Colon (tissue), 2 donors: ENCODE data around the gene MAP2K7.
"Not testable (repeated sequence)": the region's sequence is repeated elsewhere in the genome, so short reads cannot be mapped to it uniquely, and the experiment has no call there.

Source experiments
- FAIRE-seq: peaks from 2 replicates; lab custom pipeline; 2012; peaks lifted over from hg19 to GRCh38; lab: Jason Lieb, UNC
- donor health status: control.
- donor health status: control.

MAP2K7 gene

DNA sequence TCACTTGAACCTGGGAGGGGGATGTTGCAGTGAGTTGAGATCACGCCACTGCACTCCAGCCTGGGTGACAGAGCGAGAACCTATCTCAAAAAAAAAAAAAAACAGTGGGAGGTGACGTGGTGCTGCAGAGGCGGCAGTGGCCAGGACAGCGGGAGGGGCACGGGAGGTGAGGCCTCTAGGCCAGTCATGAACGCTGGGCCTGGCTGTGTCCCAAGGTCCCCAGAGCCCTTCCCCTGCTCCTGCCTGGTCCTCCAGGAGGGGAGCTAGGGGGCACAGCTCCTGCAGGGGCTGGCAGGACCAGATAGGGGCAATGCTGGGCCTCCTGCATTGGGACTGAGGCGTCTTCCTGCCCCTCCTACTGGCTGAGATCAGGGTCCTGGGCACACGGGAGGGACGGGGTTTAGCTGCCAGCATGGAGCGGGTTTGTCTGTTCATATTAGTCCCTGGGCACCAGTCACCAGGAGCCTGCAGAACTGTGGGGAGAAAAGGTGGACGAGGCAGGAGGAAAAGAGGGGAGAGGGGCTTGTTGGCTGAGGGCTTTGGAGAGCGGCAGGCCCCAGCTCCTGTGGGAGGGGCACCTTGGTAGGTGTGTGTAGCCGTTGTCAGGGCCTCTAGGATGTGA, 4.5 kb downstream of the MAP2K7 start:
- FAIRE-seq = no peak

DNA sequence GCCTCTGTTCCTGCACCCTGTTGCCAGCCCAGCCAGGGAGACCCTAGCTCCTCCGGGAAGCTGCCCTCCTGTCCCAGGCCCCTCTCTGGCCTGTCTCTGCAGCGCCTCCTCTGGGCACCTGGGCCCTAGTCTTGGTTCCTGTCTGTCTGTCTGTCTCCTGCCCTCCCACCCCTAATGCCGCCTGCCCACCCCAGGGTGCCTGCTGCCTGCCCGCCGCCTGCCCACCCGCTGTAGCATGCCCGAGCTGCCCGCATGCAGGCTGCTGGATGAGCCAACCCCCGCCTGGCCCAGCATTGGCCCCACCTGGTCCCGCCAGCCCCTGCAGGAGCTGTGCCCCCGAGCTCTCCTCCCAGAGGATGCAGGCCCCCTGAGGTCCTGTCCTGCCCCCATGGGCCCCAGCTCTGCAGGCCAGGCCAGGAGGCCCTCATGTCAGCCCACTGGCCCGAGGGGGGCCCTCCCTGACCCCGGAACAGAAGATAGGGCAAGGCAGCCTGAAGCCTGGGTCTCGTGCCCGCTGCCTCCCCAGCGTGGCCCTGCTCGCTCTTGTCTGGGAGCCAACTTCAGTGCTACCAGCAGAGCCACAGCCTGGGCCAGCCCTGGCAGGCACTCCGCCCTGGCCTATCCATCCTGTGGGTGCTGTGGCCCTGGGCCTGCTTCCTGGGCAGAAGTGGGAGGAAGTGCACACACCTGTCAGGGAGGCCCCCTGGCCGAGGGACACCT, 5.2 kb downstream of the MAP2K7 start:
- FAIRE-seq = no peak

DNA sequence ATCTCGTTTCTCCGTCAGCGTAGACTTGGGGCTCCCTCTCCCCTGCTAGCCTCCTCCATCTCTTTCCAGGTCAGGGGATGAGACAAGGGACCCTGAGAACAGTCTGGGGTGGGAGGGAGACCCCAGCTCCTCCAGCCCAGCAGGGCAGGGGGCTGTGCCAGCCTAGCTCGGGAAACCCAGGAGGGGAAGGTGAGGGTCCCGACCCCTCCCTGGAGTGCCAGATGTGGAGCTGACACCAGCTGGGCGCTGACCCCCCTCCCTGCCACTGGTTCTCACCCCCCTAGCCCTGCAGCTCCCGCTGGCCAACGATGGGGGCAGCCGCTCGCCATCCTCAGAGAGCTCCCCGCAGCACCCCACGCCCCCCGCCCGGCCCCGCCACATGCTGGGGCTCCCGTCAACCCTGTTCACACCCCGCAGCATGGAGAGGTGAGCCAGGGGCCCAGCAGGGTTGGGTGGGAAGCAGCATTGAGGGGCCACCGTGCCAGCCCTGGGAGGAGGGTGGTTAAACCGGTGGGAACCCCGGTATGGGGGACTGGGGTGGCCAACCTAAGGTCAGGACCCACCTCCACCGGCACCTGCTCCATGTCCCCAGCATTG, 5.9 kb downstream of the MAP2K7 start:
- no peak for FAIRE-seq

DNA sequence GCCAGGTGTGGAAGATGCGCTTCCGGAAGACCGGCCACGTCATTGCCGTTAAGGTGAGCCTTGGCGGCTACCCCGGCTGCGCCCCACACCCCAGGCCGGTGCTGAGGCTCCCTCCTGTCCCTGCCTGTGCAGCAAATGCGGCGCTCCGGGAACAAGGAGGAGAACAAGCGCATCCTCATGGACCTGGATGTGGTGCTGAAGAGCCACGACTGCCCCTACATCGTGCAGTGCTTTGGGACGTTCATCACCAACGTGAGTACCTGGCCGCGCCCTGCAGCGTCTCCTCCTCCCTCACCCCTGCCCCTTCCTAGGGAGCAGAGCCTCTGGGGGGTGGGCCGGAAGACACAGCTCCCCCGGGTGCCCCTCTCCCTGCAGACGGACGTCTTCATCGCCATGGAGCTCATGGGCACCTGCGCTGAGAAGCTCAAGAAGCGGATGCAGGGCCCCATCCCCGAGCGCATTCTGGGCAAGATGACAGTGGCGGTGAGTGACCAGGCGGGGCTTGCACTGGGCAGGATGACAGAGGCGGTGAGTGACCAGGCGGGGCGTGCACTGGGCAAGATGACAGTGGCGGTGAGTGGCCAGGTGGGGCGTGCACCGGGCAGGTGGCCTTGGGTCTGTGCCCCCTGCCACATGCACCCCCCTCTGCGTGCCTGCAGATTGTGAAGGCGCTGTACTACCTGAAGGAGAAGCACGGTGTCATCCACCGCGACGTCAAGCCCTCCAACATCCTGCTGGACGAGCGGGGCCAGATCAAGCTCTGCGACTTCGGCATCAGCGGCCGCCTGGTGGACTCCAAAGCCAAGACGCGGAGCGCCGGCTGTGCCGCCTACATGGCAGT, 6.9 kb downstream of the MAP2K7 start:
- no peak for FAIRE-seq

DNA sequence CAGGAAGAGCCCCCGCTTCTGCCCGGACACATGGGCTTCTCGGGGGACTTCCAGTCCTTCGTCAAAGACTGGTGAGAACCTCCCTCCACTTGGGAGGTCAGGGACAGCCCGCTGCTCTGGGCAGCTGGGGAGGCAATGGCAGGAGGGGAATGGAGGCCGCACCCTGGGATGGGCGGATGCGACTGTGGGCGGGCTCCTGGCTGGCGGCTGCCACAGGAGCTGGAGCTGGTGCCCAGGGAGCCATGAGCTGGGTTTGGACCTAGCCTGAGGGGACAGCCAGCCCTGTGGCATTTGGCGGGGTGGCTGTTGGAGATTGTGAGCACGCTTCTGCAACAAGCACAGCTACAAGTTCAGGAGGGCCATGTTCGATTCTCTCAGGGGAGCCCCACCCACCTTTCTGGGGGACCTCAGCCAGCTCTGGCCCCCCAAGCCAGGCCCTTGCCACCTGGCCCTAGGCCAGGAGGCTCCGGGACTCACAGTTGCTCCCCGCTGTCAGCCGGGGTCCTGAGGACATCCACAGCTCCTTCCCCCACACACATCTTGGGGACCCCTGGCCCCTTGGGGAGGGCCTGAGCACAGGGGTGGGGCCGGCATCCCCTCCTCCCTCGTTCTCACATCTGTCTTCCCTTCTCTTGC, 7.9 kb downstream of the MAP2K7 start:
- FAIRE-seq = no peak

DNA sequence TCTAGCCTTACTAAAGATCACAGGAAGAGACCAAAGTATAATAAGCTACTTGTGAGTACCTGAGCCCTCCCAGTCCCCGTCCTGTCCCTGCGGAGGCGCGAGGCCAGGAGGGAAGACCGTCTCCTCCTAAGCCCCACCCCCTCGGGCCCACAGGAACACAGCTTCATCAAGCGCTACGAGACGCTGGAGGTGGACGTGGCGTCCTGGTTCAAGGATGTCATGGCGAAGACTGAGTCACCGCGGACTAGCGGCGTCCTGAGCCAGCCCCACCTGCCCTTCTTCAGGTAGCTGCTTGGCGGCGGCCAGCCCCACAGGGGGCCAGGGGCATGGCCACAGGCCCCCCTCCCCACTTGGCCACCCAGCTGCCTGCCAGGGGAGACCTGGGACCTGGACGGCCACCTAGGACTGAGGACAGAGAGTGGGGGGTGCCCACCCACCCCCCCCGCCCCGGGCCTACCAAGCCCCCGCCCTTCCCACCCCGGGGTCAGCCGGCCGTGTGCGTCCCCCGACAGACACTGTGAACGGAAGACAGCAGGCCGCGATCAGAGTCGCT, 8.5 kb downstream of the MAP2K7 start:
- no peak for FAIRE-seq

DNA sequence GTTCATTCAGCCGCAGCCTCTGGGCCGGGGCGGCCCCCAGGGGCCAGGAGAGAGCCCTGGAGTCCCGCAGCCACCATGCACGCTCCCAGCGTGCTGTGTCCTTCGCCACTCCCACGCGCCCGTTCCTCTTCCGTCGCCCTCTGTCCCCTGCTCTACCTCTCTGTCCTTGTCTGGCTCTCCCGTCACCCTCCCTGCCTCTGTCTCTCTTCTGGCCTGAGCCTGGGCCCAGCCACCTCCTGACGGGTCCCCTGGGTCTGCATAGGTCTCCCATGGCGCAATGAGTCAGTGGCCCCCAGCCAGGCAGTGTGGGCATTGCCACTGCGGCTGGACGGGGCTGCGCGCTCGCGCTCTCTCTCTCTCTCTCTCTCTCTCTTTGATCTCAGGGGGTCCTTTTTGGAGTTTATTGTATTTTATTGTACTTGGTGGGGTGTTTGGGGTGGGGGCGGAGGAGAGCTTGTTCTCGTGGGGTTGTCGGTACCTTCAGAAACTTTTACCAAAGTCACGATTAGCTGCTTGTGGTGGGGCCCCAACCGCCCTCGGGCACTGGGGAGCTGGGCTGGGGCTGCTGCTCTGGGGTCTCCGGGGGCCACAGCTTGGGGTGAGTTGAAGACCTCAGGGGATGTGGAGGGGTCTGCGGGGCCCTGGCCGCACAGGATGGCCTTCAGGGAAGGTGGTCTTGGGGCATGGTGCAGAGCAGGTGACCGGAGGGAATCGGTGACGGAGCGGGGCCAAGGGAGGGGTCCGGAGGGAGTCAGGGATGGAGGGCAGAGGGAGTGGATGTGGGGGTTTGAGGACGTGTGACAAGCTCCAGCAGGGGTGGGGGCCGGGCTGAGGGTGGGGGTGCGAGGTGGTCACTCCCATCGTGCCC, 9.3 kb downstream of the MAP2K7 start:
- FAIRE-seq = no peak

DNA sequence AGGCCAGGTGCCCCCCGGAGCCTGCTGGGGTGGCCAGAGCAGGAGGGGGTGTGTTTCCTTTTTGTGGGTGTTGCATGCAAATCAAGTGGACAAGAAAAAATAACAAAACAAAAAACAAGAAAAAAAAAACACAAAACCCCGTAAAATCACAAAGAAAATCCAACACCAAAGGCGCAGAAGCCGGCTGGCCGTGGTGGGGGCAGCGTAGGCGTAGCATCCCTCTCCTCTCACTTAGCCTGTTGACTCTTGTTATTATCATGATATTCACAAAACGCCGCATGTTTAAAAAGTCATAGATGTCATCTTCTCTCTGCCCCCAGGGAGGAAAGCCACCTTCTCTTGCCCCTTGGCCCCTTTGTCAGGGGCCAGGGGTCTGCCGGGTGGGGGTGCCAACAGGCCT, 10.0 kb downstream of the MAP2K7 start:
- FAIRE-seq = no peak

DNA sequence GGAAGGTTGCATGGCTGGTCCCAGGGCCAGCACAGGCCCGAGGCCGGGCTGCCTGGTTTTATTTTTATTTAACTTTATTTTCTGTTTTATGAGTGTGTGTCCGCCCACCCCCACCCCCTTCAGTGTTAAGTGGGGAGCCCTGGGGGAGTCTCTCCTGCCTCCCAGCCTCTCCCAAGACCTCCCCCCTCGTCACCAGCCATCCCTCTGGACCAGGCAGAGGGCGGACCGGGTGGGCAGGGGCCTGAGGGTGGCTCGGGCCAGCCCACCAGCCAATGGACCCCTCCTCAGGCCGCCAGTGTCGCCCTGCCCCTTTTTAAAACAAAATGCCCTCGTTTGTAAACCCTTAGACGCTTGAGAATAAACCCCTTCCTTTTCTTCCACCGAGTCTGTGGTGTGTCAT, 10.4 kb downstream of the MAP2K7 start:
- FAIRE-seq = no peak

DNA sequence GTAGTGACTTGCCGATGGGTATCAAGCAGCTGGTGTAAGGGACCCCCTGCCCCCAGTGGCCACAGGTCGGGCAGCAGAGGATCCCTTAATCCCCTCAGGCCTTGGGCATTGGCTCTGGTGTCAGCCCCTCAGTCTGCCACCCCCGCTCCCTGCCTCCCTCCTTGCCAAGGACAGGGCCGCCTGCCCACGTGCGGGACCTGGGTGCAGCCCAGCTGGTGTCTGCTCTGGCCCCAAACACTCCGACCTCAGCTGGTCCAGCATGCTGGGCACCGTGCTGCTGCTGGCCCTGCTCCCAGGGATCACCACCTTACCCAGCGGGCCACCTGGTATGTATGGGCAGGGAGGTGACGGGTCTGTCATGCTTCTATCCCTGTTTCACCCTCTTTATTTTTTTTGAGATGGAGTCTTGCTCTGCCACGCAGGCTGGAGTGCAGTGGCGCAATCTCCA, 10.9 kb downstream of the MAP2K7 start, which contains the start of gene TGFBR3L:
TSS of gene TGFBR3L (plus strand) at position 233 of the 448 bp plus-strand sequence.
- no peak for FAIRE-seq

DNA sequence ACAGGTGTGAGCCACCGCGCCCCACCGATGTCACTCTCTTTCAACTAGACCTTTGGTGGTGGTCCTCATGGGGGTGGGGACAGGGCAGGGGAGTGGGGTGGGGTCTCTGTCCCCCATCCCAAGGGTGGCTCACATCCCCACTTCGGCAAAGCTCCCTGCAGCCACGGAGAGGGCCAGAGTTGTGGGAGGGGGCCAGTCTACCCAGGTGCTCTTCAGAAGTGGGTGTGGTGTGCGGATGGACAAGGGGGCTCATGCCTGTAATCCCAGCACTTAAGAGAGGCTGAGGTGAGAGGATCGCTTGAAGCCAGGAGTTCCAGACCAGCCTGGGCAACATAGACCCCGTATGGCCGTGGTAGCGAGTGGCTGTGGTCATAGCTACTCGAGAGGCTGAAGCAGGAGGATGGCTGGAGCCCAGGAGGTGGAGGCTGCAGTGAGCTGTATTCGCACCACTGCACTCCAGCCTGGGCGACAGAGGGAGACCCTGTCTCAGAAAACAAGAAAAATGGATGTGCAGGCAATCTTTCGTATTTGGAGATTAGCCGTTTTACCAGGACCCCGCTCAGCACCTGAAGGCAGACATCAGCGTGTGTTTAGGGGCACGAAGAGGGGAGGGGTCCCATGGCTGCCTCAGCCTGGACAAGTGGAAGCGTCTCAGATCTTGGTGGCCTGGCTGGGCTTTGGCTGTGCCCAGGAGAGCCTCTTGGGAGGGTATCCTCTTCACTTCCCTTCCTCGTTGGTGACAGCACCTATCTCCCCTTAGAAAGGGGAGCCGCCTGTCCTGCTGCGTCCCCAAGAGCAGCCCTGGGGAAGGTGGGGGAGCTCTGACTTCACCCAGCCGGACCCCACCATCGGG, 11.8 kb downstream of the MAP2K7 start:
- FAIRE-seq = no peak

DNA sequence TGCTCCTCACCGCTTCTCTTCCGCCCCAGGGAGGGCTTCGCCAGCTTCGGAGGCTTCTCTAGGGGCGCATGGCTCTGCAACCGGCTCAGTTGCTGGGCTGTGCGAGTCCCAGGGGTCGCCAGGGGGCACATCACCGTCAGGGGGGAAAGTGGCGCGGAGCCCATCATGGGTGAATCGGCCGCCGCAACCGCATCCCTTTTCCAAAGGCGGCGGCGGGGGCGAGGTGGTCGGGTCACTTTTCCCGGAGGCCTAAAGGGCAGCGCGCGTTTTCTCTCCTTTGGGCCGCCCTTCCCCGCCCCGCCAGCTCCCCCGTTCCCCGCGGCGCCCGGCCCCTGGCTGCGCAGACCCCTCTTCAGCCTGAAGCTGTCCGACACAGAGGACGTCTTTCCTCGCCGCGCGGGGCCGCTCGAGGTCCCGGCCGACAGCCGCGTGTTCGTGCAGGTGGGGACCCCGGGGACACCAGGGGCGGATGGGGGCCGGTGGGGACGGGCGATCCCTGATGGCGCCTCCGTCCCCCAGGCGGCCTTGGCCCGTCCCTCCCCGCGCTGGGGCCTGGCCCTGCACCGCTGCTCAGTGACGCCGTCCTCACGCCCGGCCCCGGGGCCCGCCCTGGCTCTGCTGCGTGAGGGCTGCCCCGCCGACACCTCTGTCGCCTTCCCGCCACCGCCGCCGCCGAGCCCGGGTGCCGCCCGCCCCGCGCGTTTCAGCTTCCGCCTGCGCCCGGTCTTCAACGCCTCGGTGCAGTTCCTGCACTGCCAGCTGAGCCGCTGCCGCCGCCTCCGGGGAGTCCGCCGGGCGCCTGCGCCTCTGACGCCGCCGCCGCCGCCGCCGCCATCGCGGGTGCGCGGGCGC, 12.7 kb downstream of the MAP2K7 start:
- FAIRE-seq = no peak

DNA sequence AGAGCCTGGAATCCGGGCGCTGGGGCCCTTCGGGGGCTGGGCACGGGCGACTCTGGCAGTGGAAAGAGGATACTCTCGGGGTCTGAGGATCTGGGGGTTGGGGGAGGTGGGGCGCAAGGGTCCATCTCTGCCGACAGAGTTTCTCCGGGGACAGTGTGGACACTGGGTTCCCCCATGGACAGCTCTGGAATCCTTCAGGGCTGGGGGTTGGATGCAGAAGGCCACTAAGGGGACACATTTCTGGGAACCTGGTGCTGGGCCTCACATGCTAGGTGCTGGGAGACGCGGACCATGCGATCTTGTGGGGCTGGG, 13.2 kb downstream of the MAP2K7 start:
- FAIRE-seq = no peak

DNA sequence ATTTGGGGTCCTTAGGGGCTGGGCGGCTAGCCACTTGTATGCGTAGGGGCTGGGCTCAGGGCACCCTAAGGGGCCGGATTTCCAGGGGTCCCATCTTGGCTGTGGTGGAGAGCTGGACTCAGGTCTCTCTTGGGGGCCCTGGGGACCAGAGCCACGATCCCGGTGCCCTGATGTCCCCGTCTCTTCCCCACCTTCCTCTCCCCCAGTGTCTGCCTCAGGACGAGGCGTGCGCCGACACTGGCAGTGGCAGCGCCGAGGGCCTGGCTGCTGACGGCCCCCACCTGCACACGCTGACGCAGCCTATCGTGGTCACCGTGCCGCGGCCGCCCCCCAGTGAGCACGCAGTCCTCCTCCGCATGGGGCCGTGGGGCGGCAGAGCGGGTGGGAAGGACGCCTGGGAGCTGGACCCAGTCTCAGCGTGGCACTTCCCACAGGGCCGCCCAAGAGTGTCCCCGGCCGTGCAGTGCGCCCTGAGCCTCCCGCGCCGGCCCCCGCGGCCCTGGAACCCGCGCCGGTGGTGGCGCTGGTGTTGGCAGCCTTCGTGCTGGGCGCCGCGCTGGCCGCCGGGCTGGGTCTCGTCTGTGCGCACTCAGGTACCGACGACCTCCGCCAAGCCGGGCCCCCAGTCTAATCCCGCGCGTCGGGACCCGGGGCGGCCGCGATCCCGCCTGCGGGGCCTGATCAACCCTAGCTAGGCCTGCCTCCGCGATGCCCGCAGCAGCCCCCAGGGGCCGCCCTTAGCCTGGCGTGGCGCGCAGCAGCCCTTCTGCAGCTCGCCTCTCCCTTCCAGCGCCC, 13.8 kb downstream of the MAP2K7 start:
- FAIRE-seq = no peak

DNA sequence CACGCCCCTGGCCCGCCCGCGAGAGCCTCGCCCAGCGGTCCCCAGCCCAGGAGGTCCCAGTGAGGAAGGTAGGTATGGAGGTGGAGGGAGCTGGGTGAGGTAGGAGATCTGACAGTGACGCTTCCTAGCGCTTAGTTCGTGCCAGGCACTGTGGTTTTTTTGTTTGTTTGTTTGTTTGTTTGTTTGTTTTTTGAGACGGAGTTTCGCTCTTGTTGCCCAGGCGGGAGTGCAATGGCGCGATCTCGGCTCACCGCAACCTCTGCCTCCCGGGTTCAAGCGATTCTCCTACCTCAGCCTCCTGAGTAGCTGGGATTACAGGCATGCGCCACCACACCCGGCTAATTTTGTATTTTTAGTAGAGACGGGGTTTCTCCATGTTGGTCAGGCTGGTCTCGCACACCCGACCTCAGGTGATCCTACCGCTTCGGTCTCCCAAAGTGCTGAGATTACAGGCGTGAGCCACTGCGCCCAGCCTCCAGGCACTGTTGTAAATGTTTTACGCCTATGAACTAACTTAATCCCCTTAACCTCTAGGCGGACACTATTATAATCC, 14.5 kb downstream of the MAP2K7 start:
- FAIRE-seq = not testable (repeated sequence)

DNA sequence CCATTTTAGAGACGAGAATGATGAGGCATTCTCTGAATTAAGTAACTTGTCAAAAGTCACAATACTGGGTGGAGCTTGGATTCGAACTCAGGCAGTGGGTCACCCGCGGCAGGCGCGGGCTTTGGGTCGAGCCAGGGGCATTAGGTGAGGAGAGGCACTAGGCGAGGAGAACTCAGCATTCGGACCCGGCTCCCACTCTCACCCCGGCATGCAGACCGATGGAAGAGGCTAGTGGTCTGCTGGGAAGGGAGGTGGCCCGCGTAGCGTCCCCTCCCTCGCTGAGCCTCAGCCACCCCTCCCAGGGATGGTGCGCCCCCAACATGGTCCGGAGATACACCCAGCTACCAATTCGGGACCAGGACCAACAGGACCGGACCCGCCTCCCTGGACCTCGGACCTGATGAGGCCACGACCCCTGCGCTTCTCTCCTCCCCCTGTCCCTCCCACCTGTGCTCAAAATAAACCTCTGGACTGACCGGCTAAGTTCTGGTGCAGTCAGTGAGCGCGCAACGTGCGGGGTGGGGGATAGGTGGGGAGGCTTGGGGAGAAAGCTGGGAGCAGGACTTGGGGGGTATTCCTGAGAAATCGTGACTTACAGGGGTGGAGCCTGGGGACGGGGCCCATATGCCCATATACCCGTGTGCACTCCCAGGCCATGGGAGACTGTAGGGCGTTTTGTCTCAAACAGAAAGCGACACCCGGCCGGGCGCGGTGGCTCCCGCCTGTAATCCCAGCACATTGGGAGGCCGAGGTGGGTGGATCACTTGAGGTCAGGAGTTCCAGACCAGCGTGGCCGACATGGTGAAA, 15.1 kb downstream of the MAP2K7 start:
- FAIRE-seq = no peak
